ENCODE measurements around the gene RMND5A.

Gene RMND5A

DNA sequence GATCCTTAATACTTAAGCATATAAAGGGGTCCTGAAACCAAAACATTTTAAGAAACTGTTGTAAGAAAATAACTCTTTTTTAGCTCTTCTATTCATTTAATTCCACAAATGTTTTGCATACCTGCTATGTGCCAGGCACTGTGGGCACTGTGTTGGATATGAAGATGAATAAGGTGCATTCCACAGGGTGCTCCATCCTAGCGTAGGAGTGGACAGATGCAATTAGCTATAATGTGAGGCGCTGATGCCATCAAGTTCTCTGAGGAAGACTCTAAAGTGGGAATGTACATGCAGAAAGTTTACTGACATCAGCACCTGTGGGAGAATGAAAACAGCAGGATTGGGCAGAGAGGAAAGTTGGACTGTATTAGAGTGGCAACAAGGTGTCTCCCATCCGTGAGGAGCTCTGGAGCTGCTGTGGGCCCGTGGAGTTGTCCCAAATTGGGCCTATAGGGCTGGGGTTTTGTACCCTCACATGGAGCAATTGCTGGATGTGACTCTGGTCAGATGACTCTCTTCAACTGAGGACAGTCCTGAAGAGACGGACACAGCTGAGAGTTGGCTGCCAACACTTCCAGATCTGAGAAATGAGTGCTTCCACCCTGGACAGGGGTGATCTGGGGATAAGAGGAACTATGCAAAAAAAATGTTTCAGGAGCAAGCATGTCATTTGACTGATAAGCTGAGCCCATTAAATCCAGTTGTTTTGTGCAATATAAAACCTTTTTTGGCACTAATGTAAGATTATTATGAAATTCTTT lies 48.3 kb downstream of the RMND5A start:
- DNase-seq, result no peak

DNA sequence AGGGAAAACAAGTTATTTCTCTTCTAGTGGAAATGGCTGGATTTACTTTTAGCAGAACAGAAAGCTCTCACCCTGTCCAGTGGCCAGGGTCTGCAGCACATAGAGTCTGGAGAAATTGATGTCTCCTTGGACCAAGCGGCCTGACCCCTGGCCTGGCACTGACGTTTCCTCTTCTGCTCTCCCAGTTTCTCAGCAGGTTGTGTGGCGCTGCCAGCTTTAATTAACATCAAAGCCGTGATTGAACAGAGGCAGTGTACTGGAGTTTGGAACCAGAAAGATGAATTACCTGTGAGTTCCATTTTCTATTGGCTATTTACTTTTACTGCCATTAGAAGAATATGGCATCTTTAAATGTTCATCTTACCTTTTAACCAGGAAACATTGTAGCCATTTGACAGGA lies 49.7 kb downstream of the RMND5A start:
- no peak for DNase-seq

DNA sequence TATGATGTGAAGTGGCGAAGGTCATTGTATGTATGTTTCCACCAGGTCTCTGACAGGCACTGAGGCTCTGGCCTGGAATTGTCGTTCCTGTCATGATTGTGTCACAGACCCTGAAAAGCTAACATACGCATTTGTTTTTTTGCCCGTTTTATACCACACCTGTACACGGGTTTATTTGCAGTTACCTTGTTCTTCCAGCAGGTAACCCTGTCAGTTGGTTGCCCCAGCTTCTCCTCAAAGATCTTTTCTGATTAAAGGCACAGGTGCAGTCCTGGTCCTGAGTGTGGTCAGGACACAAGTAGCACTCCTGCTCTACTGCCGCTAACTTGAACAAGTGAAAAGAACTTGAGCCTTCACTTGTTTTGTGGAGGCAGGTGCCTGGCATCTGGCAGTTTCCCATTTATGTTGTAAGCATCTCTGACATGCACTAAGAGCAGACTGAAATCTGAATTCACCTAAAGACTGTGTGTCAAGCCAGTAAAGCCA lies 50.8 kb downstream of the RMND5A start:
- DNase-seq, result no peak

DNA sequence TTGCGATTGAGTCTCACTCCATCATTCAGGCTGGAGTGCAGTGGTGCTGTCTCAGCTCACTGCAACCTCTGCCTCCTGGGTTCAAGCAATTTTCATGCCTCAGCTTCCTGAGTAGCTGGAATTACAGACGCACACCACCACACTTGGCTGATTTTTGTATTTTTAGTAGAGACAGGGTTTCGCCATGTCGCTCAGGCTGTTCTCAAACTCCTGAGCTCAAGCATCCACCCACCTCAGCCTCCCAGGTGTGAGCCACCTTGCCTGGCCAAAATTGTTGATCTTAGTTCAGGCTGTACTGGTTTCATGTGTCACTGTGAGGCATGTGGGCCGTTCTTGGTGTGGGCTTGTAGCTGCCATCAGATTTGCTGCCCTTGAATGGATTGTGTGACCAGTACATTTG lies 52.5 kb downstream of the RMND5A start:
- DNase-seq, result no peak

DNA sequence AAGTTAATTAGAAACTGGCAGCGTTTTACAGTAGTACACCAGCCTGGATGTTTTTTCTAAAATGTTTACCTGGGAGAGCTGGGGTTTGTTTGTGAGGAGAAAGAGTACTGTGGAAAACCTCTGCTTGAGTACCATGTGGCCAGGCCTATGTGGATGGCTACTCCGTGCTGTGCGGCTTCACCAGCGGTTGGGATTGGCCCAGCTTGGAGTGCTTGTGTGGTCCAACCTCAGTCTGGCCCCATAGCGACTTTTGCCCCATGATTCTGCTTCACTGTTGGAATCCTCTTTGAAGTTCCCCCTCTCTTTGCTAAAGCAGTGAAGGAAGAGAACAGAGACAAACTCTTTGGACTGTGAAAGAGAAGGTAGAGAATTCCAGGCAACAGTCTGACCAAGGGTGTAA lies 54.8 kb downstream of the RMND5A start:
- DNase-seq, result no peak

DNA sequence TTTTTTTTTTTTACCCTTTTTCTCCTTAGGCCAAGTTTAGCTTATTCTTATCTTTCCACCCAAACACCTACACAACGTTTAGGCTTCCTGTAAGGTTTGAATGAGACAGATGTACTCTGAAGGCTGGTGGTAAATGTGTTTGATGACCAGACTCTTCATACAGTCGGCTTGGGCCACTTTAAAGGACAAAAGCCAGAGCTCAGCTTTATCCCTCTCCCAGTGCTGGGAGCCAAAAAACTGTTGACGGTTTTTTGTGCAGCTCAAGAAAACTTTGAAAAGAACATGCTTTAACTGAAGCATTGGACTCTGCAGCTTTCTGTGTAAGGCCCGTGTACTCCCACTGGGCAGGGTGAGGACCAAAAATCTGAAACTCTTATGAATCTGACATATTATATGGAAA lies 55.2 kb downstream of the RMND5A start:
- DNase-seq, result no peak

DNA sequence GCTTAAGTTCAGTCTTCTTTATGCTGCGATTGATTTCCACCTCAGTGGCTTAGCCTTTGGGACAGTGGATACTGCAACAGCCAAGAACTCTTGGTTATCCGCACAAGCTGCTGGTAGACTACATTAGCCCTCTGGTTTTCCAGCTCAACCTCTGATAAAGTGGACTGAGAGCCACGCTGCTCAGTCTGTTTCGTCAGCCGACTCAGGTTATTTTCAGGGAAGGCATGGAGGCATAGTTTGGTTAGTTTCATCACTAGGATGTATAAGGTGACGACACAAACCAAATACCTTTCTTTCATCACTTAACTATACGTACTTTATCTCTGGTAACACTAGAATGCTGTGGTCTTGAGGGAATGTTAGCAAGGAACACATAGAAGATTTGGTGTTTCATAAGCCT lies 56.4 kb downstream of the RMND5A start:
- DNase-seq, result no peak

DNA sequence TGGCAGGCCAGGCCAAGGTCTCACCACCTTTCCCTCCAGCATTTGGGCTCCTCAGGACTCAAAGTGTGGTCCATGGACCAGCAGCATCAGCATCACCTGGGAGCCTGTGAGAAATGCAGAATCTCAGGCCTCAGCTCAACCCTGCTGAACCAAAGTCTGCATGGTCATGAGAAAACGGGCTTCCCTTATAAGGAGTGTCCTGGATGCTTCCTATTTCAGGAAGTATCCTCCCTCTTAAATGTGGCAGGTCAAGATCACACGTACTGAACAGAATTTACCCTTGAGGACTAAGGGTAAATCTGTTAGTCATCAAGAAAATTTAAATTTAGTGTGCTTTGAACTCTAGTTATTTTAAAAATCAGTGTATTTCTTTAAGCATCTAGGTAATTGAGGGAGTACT lies 58.9 kb downstream of the RMND5A start:
- no peak for DNase-seq

DNA sequence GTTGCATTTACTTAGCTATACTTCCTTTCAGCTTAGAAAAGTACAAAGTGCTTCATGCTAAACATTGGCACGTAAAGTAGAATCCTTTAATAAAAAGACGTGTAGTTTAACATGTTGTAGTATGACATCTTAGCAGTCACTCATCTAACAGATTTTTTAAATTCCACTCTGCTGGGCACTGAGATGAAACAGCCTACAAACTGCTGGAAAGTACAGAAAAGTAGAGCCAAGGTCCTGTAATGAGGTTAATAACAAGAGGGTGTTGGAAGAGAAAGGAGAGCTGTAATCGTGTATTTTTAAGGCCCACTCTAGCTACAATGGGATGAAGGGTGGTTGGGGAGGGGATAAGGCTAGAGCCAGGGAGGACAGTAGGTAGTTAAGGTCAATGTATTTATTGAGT lies 59.9 kb downstream of the RMND5A start:
- DNase-seq, result no peak

DNA sequence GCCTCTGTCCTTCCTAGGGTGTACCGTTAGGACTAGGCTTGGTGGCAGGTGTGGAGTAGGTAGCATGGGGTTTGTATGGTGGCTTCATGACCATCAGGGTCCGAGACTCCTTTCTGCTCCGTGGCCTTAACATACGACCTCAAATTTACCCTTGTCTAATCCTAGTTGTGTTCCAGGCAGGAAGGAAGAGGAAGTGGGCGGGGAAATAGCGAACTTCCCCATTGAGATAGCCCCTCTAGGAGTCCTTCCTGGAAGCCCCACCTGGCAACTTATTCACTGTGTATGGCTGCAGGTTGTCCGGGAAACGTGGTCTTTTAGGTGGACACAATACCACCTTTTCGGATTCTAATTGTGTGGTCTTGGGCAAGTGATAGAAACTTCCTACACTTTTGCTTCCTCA lies 61.3 kb downstream of the RMND5A start:
- no peak for DNase-seq

DNA sequence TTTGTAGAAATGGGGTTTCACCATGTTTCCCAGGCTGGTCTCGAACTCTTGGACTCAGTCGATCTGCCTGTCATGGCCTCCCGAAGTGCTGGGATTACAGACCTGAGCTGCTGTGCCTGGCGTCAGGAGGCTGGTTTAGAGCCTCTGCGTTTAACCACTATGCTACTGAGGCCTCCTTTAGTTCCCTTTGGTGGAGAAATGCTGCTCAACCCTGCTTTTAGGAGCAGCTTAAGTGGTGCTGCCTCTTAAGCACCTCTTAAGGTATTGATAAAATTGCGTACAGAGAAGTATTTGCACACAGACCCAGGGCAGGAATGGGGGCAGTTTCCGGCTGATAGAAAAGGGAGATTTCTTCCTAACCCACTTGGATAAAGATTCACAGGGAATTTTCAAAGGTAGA lies 62.7 kb downstream of the RMND5A start:
- no peak for DNase-seq

DNA sequence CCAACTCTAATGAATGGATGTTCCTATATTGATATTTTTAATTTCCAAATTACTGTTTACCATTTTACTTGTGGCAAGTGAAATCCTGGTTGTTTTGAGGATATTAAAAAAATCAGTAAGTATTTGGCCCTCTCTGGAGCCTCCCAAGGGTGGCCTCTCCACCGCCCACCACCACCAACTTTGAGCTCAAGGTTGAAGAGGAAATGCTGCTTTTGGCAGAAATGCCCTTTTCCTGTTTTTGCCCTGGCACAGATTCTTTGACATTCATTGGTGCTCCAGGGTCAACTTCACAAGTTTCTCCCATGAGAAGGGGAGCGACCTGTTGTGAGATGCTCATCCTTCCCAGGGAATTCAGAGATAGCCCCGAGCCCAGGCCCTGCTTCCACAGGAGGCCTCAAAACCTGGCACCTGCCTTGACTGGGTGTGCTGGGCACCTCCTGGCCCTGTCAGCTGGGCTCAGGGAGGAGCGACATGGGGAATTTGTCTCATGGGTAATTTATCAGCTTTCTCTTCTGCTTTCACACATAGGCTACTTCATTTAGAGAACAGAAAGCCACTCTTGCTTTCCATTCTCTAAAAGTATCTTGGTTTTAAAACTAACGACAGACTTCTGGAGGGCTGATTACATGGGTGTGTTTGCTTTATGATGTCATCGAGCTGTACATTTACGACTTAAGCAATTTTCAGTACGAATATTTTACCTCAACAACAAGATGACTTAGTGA lies 63.7 kb downstream of the RMND5A start:
- no peak for DNase-seq

DNA sequence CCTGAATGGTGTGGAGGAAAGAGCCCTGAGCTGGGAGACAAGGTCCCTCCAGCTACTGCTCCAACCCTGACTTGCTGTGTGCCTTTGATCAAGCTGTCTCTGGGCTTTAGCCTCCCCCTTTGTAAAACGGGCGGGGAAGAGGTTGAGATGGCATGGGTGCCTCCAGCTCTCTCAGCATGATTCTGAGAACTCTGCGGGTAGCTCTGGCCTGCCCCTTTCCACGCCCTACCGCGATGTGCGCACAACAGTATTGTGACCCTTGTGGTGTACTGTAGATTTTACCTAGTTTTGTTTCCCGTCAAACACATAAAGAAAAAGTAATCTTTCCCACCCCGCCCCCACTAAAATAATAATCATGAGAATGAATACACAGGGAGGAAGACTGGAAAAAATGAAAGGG lies 65.4 kb downstream of the RMND5A start:
- no peak for DNase-seq

DNA sequence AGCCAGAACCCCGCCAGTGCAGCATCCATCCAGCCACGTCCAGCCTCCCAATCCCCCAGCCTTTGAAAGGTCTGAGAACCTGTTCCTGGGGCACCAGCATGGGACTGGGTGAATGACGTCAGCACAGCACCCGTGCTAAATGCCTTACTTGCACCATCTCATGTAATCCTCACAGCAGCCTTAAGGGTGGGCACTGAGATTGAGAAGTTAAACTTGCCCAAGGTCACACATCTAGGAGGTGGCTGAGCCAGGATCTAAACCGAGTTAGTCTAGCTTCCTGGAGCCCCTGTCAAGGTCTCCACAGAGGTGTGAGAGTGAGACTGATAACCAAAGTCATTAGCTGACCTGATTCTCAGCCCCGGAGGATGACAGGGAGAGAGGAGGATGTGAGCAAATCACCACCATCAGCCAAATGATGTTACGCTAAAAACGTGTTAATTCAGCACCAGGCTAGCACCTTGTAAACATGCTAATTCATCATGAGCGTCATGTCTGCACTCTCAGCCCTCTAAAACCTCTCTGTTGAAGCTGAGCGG lies 66.0 kb downstream of the RMND5A start:
- no peak for DNase-seq

DNA sequence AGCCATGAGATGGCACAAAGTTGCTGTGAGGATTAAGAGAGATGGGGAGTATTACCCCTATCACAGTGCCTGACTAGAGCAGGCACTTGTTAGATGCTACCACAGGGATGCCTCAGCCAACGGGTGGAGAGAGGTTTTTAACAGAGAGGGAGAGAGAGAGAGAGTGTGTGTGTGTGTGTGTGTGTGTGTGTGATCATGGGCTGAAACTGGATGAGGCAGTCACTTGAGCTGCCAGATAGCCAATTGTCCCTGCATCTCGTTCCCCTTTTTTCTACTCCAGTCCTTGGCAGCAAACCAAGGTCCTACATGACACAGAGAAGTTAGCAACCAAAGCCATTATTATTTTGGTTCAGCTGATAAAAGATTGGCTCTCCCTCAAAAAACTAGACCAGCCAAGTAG lies 67.6 kb downstream of the RMND5A start:
- peak; percentile 28 for DNase-seq

DNA sequence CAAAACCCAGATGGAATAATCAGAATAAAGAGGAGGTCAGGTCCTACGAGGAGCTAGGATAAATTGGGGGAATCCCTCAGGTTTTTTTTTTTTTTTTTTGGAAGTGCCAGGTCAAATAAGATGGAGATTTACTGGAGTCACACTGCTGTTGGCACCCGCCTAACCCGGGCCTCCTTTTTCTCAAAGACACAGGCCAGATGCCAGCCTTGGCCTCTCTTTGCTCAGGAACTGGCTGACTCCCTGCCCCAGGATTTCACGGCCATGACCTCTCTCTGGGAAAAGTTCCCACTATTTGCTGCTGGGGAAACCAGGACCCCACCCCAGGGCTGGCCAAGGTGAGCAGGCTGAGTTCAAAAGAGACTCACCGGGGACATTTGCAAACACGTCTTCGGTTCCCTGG lies 68.1 kb downstream of the RMND5A start:
- peak; percentile 26 for DNase-seq

DNA sequence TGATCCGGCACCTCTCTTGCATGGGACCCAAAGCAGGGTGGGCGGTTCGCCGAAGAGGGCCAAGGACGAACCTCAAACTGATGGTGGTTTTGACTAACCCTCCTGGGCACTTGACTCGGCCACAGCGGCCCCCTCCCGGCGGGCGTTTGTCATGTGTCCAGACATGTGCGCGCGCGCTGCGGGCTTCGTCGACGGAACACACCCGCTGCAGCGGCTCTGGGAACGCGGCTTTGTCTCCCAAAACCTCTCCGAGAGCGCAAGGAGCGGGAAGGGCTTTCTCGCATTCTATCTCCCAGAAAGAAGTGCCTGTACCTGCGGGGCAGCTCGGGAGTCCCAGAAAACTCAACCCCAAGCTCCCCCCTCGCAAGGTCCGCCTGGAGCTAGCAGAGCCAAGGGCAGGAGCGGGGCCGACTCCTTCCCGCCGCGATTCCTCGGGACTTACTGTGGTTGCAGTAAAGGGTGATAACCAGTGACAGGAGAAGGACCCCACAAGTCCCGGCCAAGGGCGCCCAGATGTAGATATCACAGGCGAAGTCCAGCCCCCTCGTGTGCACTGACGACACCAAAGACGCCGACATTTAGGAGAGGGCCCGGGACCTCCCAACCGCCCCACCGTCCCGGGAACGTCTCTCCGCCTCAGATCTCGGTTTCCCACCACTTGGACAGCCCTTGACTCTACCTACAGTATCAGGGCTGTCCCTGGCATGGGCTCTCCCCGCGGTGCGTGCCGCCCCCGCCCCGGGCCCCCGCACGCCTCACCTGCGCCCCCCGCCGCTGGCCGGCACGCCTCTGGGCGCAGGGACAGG lies 69.0 kb downstream of the RMND5A start:
- DNase-seq, result no peak

DNA sequence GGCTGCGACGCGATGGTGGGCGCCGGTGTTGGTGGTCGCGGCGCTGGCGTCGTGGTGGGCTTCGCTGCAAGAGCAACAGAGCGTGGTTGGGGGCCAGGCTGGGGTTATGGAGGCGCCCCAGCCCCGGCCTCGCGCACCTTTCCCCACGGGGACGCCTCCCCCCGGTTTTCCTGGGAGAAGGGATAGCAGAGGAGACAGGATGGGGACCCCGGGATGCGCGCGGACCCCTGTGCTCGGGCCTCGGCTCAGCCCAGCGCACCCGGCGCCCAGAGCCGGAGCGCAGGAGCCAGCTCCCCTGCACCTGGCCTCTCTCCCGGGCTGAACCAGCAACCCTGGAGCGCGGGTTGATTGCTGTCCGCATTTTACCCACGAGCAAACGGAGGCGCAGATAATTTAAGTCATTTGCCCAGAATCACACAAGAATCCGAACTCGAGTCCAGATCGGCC lies 69.6 kb downstream of the RMND5A start:
- no peak for DNase-seq

DNA sequence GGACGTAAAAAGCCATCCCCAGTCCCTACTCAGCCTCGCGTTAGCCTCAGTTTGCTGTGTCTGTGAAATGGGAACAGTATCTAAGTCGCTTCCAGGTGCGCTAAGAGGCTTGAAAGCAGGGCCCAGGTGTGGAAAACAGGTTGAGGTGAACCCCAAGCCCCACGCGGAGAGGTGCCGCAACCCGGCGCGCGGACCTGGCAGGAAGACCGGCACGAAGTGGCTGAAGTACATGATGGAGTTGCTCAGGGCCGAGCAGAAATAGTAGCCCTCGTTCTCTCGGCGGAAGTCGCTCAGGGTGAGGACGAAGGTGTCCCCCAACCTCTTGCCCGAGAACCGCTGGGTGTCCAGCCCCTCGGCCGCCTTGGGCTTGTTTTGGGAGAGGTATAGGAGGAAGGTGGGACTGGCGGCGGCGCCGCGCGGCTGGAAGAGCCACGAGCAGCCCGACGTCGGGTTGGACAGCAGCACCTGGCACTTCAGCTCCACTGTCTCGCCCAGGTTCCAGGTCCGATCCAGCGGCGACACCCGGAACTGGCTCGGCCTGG lies 70.1 kb downstream of the RMND5A start:
- no peak for DNase-seq

DNA sequence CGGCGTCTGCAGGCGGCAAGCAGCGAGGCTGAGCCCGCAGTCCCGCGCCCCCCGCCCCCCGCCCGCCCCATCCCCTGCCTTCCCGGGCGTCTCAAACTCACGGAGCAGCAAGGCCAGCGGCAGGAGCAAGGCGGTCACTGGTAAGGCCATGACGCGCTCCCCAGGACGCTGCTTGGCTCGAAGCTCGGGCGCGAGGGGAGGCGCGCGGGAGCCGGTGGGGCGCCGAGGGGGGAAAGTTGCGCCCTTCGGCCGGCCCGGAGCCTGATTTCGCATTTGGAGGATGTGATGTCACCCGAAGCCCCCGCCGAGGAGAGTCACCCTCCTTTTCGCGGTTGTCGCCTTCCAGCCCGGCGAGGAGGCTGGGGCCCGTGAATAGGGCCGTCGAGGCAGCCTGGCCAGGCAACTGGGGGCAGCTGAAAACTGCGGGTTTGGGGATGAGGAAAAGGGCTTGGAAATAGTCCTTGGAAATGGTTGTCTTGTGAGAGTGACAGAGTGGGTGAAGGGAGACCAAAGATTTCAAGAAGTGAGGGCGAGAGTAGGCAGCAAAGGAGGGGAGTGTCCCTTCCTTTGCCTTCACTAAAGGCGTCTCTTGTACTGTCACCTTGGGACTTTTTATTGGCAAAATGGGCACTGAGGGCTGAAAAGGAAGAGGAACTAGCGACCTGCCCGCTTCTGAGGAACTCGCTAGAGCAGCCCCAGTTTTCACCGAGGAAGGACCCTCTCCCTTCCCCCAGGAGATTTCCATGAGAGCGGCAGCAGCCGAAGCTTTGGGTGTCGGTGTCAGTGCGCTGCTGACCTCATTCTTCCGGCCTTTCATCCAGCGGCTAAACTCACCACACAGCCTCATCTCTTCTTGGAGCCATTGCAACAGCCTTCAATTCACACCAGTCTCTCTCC lies 70.8 kb downstream of the RMND5A start, which contains the start of gene CD8A:
Gene CD8A, minus strand, starts transcription at position 238 of the 897 bp plus-strand sequence. Its CDS starts 88 bp downstream, at position 150.
- no peak for DNase-seq

DNA sequence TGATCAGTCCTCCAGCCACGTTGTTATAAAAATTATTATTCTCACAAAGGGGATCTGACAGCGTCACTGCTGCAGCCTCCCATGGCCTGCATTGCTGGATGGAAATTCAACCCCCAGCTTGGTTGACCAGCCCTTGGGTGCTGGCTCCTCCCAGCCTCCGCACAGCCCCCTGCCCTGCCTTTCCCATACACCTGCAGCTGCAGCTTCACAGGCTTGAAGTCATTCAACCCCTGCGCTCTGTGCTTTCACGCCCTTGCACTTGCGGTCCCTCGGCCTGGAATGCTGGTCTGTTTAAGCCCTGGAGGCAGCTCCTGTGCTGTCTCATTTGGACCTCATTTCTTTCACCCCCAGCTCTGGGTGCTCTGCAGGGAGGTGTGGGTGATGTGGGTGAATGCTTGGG lies 71.5 kb downstream of the RMND5A start:
- no peak for DNase-seq

DNA sequence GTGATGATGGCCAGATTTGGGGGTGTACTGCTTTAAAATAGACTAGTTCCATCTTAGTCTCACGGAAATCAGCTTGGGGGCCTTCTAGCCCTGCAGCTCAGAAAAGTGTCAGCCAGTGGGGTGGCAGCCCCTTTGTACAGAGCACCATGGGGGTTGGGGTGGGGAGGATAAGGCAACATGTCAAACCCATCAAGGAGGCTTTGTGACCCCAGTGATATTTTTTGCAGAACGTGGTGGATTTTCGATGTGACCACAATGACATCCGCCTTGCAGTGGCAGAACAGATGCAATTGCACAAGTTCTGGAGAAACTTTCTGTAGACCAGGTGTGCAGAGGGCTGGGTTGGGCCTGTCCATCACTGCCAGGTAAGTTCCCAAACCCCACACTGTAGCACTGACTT lies 73.7 kb downstream of the RMND5A start:
- no peak for DNase-seq
